ENCODE measurements around the gene URB1. TPM values are rescaled to one million over a fixed set of nuclear protein-coding genes. Genes with fewer than 3 reads are reported as not detected.

Gene URB1
- polyA plus RNA-seq, 2 of the 4 experiments (the other 2 are of a cell fraction), result 8.7 to 10.1 TPM

DNA sequence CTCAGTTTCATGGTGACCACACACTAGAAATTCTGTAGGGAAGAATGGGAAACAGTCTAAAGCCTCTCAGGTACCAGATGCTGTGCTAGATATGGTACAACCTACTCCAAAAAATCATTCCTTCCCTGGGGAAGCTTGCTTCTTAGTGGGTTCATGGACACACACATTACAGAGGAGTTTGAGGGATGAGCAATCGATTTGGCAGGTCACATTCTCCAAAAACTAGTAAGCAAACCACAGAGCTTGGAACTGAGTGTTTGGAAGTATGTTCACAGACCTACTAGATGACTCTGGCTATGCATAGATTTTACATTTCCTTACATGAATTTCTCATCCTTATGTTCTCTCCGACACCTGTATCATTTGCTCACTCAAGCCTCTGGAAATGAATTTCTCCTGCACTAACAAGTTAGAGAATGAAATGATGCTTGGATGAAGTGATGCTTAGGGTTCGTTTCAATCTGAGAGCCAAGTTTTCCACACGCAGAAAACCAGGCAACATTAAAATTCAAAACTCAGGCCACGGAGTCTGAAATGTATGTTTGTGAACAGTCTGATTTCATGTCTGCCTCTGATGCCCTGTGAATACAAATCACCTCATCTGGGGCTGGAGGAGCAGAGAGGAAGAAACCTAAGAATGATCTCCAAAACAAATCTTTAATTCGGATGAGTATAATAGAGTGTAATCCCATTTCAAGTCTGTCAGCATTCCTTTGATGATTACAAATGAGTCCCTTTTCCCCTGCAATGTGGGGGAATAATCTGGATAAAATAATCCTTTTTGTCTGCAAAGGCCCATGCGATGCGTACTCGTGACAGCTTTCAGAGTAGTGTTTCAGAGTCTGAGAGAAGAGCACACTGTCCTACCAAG, 30.7 kb upstream of the URB1 start:
- no peak for DNase-seq (ENCODE audit: low read depth in 1 of 2, low spot score in 1 of 2)
- CTCF ChIA-PET, result interaction anchor here (1.1 kb wide), 1 partner anchor 9 kb away, joined by 5 read pairs; no protein-coding TSS in a partner anchor
- TF ChIP-seq, protein P1, sequence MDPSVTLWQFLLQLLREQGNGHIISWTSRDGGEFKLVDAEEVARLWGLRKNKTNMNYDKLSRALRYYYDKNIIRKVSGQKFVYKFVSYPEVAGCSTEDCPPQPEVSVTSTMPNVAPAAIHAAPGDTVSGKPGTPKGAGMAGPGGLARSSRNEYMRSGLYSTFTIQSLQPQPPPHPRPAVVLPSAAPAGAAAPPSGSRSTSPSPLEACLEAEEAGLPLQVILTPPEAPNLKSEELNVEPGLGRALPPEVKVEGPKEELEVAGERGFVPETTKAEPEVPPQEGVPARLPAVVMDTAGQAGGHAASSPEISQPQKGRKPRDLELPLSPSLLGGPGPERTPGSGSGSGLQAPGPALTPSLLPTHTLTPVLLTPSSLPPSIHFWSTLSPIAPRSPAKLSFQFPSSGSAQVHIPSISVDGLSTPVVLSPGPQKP (IDR thresholded peaks at IDR 0.05; ENCODE audit: low read depth, low read length), result no peak
- no peak for TF ChIP-seq MAZ (IDR thresholded peaks at IDR 0.05; ENCODE audit: borderline replicate concordance, low read depth, low read length)
- TF ChIP-seq RCOR1 (IDR thresholded peaks at IDR 0.05; ENCODE audit: low read depth, low read length), result no peak
- no peak for TF ChIP-seq GATA3 (IDR thresholded peaks at IDR 0.05; ENCODE audit: borderline replicate concordance)
- no peak for TF ChIP-seq MYC (IDR thresholded peaks at IDR 0.05; ENCODE audit: borderline replicate concordance, low read length)
- TF ChIP-seq SMC3 (IDR thresholded peaks at IDR 0.05), result no peak
- TF ChIP-seq ESRRA (IDR thresholded peaks at IDR 0.05; ENCODE audit: borderline replicate concordance, low read length), result no peak
- no peak for TF ChIP-seq MAFK (IDR thresholded peaks at IDR 0.05; ENCODE audit: partially characterized antibody)
- no peak for TF ChIP-seq FOSL2 (IDR thresholded peaks at IDR 0.05)
- no peak for TF ChIP-seq FOSL2 (CRISPR knock-in tag; IDR thresholded peaks at IDR 0.05)
- TF ChIP-seq SREBF2 (IDR thresholded peaks at IDR 0.05), result no peak
- no peak for TF ChIP-seq BHLHE40 (IDR thresholded peaks at IDR 0.05; ENCODE audit: low read depth, low read length)
- no peak for TF ChIP-seq HOXB5 (CRISPR knock-in tag; IDR thresholded peaks at IDR 0.05)
- TF ChIP-seq EHF (CRISPR knock-in tag; IDR thresholded peaks at IDR 0.05), result no peak
- TF ChIP-seq, protein P2, sequence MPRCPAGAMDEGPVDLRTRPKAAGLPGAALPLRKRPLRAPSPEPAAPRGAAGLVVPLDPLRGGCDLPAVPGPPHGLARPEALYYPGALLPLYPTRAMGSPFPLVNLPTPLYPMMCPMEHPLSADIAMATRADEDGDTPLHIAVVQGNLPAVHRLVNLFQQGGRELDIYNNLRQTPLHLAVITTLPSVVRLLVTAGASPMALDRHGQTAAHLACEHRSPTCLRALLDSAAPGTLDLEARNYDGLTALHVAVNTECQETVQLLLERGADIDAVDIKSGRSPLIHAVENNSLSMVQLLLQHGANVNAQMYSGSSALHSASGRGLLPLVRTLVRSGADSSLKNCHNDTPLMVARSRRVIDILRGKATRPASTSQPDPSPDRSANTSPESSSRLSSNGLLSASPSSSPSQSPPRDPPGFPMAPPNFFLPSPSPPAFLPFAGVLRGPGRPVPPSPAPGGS (IDR thresholded peaks at IDR 0.05), result no peak
- TF ChIP-seq EP300 (IDR thresholded peaks at IDR 0.05), result no peak
- FAIRE-seq, result no peak
- Histone ChIP-seq H3K4me2 (peak overlapping the region; percentile 39; the same call in 1 of the 3 replicates), H3K4me1 (peaks cover 64% of the 10 kb centered on the region), H3K9me3 (0 out of 3 replicates have a peak, but pooled peaks cover 13% of the 10 kb centered on the region), H3K4me3 (no peak overlapping the region), H3K27ac (peak overlapping the region; percentile 36 to 83; a peak in 4 of 6 replicates)
- WGBS (ENCODE audit: missing lambda C conversion rate), result 69% methylated on average over 9 of the region's 9 CpGs
- no peak for ATAC-seq
- POLR2A ChIA-PET, result interaction anchor here (2.0 kb wide), 1 partner anchor 40 kb away, joined by 8 read pairs; no protein-coding TSS in a partner anchor

DNA sequence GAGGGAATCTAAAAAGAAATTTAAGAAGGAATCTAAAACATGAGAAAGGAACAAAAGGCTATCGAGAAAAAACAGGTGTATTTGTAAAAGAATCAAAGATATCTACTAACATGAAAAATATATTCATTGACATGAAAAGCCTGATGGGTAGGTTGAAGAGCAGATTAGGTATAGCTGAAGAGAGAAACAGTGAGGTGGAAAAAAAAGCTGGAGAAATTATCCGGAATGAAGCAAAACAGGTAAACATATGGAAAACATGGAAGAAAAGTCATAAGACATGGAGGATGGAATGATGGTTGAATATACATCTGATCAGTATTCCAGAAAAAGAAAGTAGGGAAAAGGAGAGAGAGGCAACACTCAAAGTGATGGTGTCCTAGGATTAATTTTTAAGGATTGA, 29.3 kb upstream of the URB1 start:
- 93% methylated on average over 2 of the region's 2 CpGs for WGBS (ENCODE audit: missing lambda C conversion rate)
- no peak for FAIRE-seq

More for the DNA sequence above, 29.3 kb upstream of the URB1 start:
- no peak for DNase-seq (ENCODE audit: low read depth in 1 of 2, low spot score in 1 of 2)
- ATAC-seq, result no peak
- no peak overlapping the region for H3K27ac ChIP-seq
- no peak for TF ChIP-seq GATA3 (IDR thresholded peaks at IDR 0.05; ENCODE audit: borderline replicate concordance)
- TF ChIP-seq RCOR1 (IDR thresholded peaks at IDR 0.05; ENCODE audit: low read depth, low read length), result no peak
- no peak for TF ChIP-seq FOSB (CRISPR knock-in tag; IDR thresholded peaks at IDR 0.05)
- TF ChIP-seq, protein P3, sequence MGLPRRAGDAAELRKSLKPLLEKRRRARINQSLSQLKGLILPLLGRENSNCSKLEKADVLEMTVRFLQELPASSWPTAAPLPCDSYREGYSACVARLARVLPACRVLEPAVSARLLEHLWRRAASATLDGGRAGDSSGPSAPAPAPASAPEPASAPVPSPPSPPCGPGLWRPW (IDR thresholded peaks at IDR 0.05), result no peak
- TF ChIP-seq POLR2A (IDR thresholded peaks at IDR 0.05; ENCODE audit: low read length), result no peak
- TF ChIP-seq, protein P4, sequence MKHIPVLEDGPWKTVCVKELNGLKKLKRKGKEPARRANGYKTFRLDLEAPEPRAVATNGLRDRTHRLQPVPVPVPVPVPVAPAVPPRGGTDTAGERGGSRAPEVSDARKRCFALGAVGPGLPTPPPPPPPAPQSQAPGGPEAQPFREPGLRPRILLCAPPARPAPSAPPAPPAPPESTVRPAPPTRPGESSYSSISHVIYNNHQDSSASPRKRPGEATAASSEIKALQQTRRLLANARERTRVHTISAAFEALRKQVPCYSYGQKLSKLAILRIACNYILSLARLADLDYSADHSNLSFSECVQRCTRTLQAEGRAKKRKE (CRISPR knock-in tag; IDR thresholded peaks at IDR 0.05; ENCODE audit: low read depth), result no peak
- TF ChIP-seq RNF2 (IDR thresholded peaks at IDR 0.05; ENCODE audit: borderline replicate concordance, low read depth), result no peak
- TF ChIP-seq, protein P2 (IDR thresholded peaks at IDR 0.05), result no peak
- no peak for TF ChIP-seq RARB (CRISPR knock-in tag; IDR thresholded peaks at IDR 0.05)
- no peak for TF ChIP-seq NPAS2 (CRISPR knock-in tag; IDR thresholded peaks at IDR 0.05; ENCODE audit: borderline replicate concordance)
- TF ChIP-seq FOXS1 (CRISPR knock-in tag; IDR thresholded peaks at IDR 0.05), result no peak
- no peak for TF ChIP-seq NR3C1 (IDR thresholded peaks at IDR 0.05)
- TF ChIP-seq, protein P5, sequence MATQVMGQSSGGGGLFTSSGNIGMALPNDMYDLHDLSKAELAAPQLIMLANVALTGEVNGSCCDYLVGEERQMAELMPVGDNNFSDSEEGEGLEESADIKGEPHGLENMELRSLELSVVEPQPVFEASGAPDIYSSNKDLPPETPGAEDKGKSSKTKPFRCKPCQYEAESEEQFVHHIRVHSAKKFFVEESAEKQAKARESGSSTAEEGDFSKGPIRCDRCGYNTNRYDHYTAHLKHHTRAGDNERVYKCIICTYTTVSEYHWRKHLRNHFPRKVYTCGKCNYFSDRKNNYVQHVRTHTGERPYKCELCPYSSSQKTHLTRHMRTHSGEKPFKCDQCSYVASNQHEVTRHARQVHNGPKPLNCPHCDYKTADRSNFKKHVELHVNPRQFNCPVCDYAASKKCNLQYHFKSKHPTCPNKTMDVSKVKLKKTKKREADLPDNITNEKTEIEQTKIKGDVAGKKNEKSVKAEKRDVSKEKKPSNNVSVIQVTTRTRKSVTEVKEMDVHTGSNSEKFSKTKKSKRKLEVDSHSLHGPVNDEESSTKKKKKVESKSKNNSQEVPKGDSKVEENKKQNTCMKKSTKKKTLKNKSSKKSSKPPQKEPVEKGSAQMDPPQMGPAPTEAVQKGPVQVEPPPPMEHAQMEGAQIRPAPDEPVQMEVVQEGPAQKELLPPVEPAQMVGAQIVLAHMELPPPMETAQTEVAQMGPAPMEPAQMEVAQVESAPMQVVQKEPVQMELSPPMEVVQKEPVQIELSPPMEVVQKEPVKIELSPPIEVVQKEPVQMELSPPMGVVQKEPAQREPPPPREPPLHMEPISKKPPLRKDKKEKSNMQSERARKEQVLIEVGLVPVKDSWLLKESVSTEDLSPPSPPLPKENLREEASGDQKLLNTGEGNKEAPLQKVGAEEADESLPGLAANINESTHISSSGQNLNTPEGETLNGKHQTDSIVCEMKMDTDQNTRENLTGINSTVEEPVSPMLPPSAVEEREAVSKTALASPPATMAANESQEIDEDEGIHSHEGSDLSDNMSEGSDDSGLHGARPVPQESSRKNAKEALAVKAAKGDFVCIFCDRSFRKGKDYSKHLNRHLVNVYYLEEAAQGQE (IDR thresholded peaks at IDR 0.05), result no peak
- TF ChIP-seq ZNF302 (CRISPR knock-in tag; IDR thresholded peaks at IDR 0.05), result no peak
- no peak for TF ChIP-seq TFCP2L1 (CRISPR knock-in tag; IDR thresholded peaks at IDR 0.05)
- POLR2A ChIA-PET, result no interaction called here
- H3K4me1 ChIP-seq, result peaks cover 64% of the 10 kb centered on the region
- no peak overlapping the region for H3K4me3 ChIP-seq
- no peak overlapping the region for H3K4me2 ChIP-seq
- CTCF ChIA-PET, result interaction anchor here (1.1 kb wide), 1 partner anchor 147 kb away, joined by 3 read pairs; no protein-coding TSS in a partner anchor
- H3K9me3 ChIP-seq, result 0 out of 3 replicates have a peak, but pooled peaks cover 13% of the 10 kb centered on the region

All from A549 (cell line).